B cell (primary cell): ENCODE measurements around the gene IFRD2. TPM values are rescaled to one million over a fixed set of nuclear protein-coding genes. Genes with fewer than 3 reads are reported as not detected.

ENCODE experiments used
- ATAC-seq: fragments of 200-7000 bp; cut with Tn5 transposase; one replicate; pipeline ENCODE4 v1.10.0; 2021; ENCODE audit warnings: low read depth, mild to moderate bottlenecking, moderate number of reproducible peaks, moderate library complexity
- CTCF ChIA-PET: fragments of 350-600 bp; sonication (Branson Sonifier 250); formaldehyde crosslinking; loops from one replicate; lab custom pipeline; 2021; ENCODE audit warnings: antibody characterized with exemption, inconsistent platforms; lab: Charles Lee
- POLR2A ChIA-PET: fragments of 350-600 bp; sonication (Branson Sonifier 250); formaldehyde crosslinking; loops from one replicate; lab custom pipeline; 2021; ENCODE audit warnings: antibody characterized with exemption; lab: Charles Lee
- DNase-seq: peaks from one replicate; pipeline ENCODE4 v3.0.0; 2013
- H2AFZ ChIP-seq: 2 replicates; pipeline ENCODE4 v1.6.1; 2012; ENCODE audit warnings: mild to moderate bottlenecking, low read depth, low read length; ENCODE audit not compliant: insufficient read depth, poor library complexity, severe bottlenecking
- H3K27ac ChIP-seq, 2 donors: 1 replicate in 1 of 2; 2 replicates in 1 of 2; pipeline ENCODE4 v1.5.1; 2012 to 2013; ENCODE audit warnings: low read length in 2 of 2, mild to moderate bottlenecking in 2 of 2, moderate library complexity in 1 of 2
- H3K27me3 ChIP-seq, 4 experiments: fragments of 200-600 bp in 1 of 4; sonication (generic) in 1 of 4; replicated peaks in 1 of 4; 1 replicate in 2 of 4; 2 replicates in 2 of 4; pipeline versions ENCODE4 v1.6.1 to v1.7.0; 2013 to 2016; ENCODE audit warnings: low read length in 3 of 4, mild to moderate bottlenecking in 2 of 4, mixed read lengths in 1 of 4, moderate library complexity in 1 of 4; ENCODE audit not compliant: insufficient read depth in 4 of 4, control insufficient read depth in 3 of 4; ENCODE audit errors: control extremely low read depth in 1 of 4
- H3K36me3 ChIP-seq, 2 experiments: replicated peaks in 1 of 2; 1 replicate in 1 of 2; 2 replicates in 1 of 2; pipeline versions ENCODE4 v1.6.1 to v1.7.1; 2013; ENCODE audit warnings: low read length in 1 of 2; ENCODE audit not compliant: insufficient read depth in 2 of 2, control insufficient read depth in 1 of 2; ENCODE audit errors: control extremely low read depth in 1 of 2, extremely low read depth in 1 of 2
- H3K4me1 ChIP-seq, 2 donors: fragments of 200-600 bp in 1 of 2; sonication (generic) in 1 of 2; 1 replicate in 1 of 2; 2 replicates in 1 of 2; pipeline versions ENCODE4 v1.5.1 to v1.6.1; 2013 to 2017; ENCODE audit warnings: low read length in 2 of 2; ENCODE audit not compliant: control insufficient read depth in 2 of 2, insufficient read depth in 2 of 2
- H3K4me2 ChIP-seq: replicated peaks from 2 replicates; pipeline ENCODE3; 2012; ENCODE audit warnings: mild to moderate bottlenecking, low read depth, low read length; ENCODE audit not compliant: poor library complexity, severe bottlenecking
- H3K4me3 ChIP-seq, 5 experiments: fragments of 200-600 bp in 1 of 5; sonication (generic) in 1 of 5; 1 replicate in 3 of 5; 2 replicates in 2 of 5; pipeline versions ENCODE4 v1.5.1 to v1.7.0; 2011 to 2016; ENCODE audit warnings: low read length in 4 of 5, mild to moderate bottlenecking in 4 of 5, low read depth in 2 of 5, control low read depth in 1 of 5, moderate library complexity in 1 of 5; ENCODE audit not compliant: insufficient read depth in 1 of 5; ENCODE audit errors: control extremely low read depth in 1 of 5, extremely low read depth in 1 of 5
- H3K79me2 ChIP-seq: fragments of 200-600 bp; sonication (generic); one replicate; pipeline ENCODE4 v1.6.0; 2016; ENCODE audit warnings: low read length; ENCODE audit not compliant: control insufficient read depth, insufficient read depth
- H3K9ac ChIP-seq: fragments of 200-600 bp; sonication (generic); 2 replicates; pipeline ENCODE4 v1.6.1; 2017; ENCODE audit warnings: mild to moderate bottlenecking, low read length, moderate library complexity
- H3K9me3 ChIP-seq, 3 donors: one replicate each; pipeline versions ENCODE4 v1.6.1 to v1.7.1; 2013; ENCODE audit warnings: low read length in 2 of 3; ENCODE audit not compliant: control insufficient read depth in 2 of 3, insufficient read depth in 1 of 3; ENCODE audit errors: control extremely low read depth in 1 of 3
- H4K20me1 ChIP-seq: 2 replicates; pipeline ENCODE4 v1.6.0; 2012; ENCODE audit warnings: mild to moderate bottlenecking, low read length; ENCODE audit not compliant: insufficient read depth, control insufficient read depth, poor library complexity, severe bottlenecking
- H3K27ac Mint-ChIP-seq: one replicate; pipeline ENCODE4 v1.8.0; 2021; ENCODE audit warnings: mixed read lengths
- H3K27me3 Mint-ChIP-seq: one replicate; pipeline ENCODE4 v1.8.0; 2021; ENCODE audit warnings: mixed read lengths
- H3K4me1 Mint-ChIP-seq: one replicate; pipeline ENCODE4 v1.8.0; 2021; ENCODE audit warnings: mixed read lengths
- H3K4me3 Mint-ChIP-seq: one replicate; pipeline ENCODE4 v1.8.0; 2021; ENCODE audit warnings: mixed read lengths
- H3K9me3 Mint-ChIP-seq: one replicate; pipeline ENCODE4 v1.8.0; 2022; ENCODE audit warnings: mixed read lengths; ENCODE audit not compliant: insufficient read depth
- CTCF ChIP-seq: fragments of 200-600 bp; IDR thresholded peaks from one replicate; pipeline ENCODE4 v1.8.0; 2022; ENCODE audit warnings: antibody characterized with exemption, mild to moderate bottlenecking
- EZH2 ChIP-seq: IDR thresholded peaks from 2 replicates; pipeline ENCODE4 v1.6.1; 2012; ENCODE audit warnings: borderline replicate concordance, low read depth, mild to moderate bottlenecking, moderate library complexity, low read length; ENCODE audit not compliant: insufficient read depth, poor library complexity, severe bottlenecking
- WGBS: methylation state at CpG from one replicate; pipeline ENCODE4 v1.1.5; 2013; ENCODE audit warnings: missing lambda C conversion rate; ENCODE audit not compliant: insufficient coverage; 5-methylcytosine and 5-hydroxymethylcytosine counted together
- intact Hi-C: fragments of 100-400 bp; cut with micrococcal nuclease; formaldehyde crosslinking; loops from one replicate; pipeline ENCODE4 v1.10.0; 2022
- polyA plus RNA-seq: library from polyadenylated mRNA; depleted of rRNA; stranded (reverse); fragments of >200 nt; gene quantifications from 2 replicates; pipeline ENCODE4 v1.2.3, GENCODE V29; 2012
- total RNA-seq, 2 donors: library from RNA; stranded (reverse); fragments of 120-200 nt in 1 of 2; gene quantifications; 1 replicate in 1 of 2; 2 replicates in 1 of 2; pipeline versions ENCODE4 v1.2.3 to v1.2.4, GENCODE V29; 2013 to 2022

Gene IFRD2
- total and polyA plus RNA-seq, 2 donors (not counting 1 experiment from before 2014, with no cell fraction given), result 63.4 to 80.1 TPM

GRCh38 chr3:50260027-50260941 is 31.9 kb downstream of the IFRD2 start:
- intact Hi-C loops, result loop anchor here (1.0 kb wide), 3 partner anchors 13 to 33 kb away; no protein-coding TSS in a partner anchor
- peak; percentile 93 for ATAC-seq
- Histone ChIP-seq H3K4me3 (peak overlapping the region in 4 of 5 experiments; percentile 48 to 58 (median 54)), H3K4me1 (peaks cover 12 to 17% of the 10 kb centered on the region in 2 donors), H3K79me2 (peaks cover 3% of the 10 kb centered on the region), H3K9me3 (no peaks in the 10 kb centered on the region), H3K4me2 (peak overlapping the region; percentile 98), H2AFZ (peak overlapping the region; percentile 82), H3K27me3 (peaks cover 0 to 5% (median 0%) of the 10 kb centered on the region in 4 experiments), H3K27ac (peak overlapping the region; percentile 44 to 79), H3K36me3 (peaks cover 0 to 28% of the 10 kb centered on the region in 2 experiments), H4K20me1 (peaks cover 45% of the 10 kb centered on the region), H3K9ac (peak overlapping the region; percentile 77)
- no peak for TF ChIP-seq EZH2
- TF ChIP-seq CTCF, result peak; percentile 93
- Mint-ChIP-seq H3K27me3 (no peaks in the 10 kb centered on the region), H3K27ac (peak overlapping the region; percentile 80), H3K4me3 (peak overlapping the region; percentile 77), H3K4me1 (peaks cover 12% of the 10 kb centered on the region), H3K9me3 (no peaks in the 10 kb centered on the region)
- ChIA-PET CTCF (interaction anchor here (0.7 to 27.3 kb wide), 10 partner anchors 12 to 258 kb away, joined by 3 to 596 read pairs (median 4); partner anchors contain the start of gene GNAI2), POLR2A (interaction anchor here (0.6 to 1.2 kb wide), 3 partner anchors 34 to 243 kb away, joined by 3 read pairs; partner anchors contain the start of gene CACNA2D2)
- peak; percentile 90 for DNase-seq
- WGBS, result 4% methylated on average over 65 of the region's 70 CpGs
